HepG2 (cell line): Measurements from ENCODE around the gene PIEZO1. TPM values are rescaled to one million over a fixed set of nuclear protein-coding genes. Genes with fewer than 3 reads are reported as not detected.

ENCODE experiments used
- ATAC-seq: fragments of 200-7000 bp; cut with Tn5 transposase; 3 replicates; pipeline ENCODE4 v1.9.1; 2020; ENCODE audit warnings: mild to moderate bottlenecking, moderate library complexity
- BruUV-seq: library from RNA; stranded (reverse); fragments of 400-500 nt; replicated peaks from 2 replicates; lab custom pipeline; 2021; lab: Mats Ljungman, UMichigan
- CTCF ChIA-PET: fragments of 300-600 bp; formaldehyde crosslinking; extraction: SDS; loops from one replicate; lab custom pipeline; 2021; ENCODE audit warnings: low total read pairs, inconsistent platforms, low intra/inter-chr PET ratio; lab: Yijun Ruan, JAX
- POLR2A ChIA-PET: fragments of 350-600 bp; sonication (Branson Sonifier 250); formaldehyde crosslinking; loops from one replicate; lab custom pipeline; 2020; ENCODE audit warnings: antibody characterized with exemption, inconsistent platforms; lab: Yijun Ruan, JAX
- DNase-seq: peaks from one replicate; pipeline ENCODE4 v3.0.0-alpha.2; 2015; ENCODE audit warnings: low spot score
- FAIRE-seq: peaks from 3 replicates; lab custom pipeline; 2011; peaks lifted over from hg19 to GRCh38; lab: Jason Lieb, UNC
- H2AFZ ChIP-seq: one replicate; pipeline ENCODE4 v1.6.1; 2011; ENCODE audit warnings: low read length, inconsistent platforms
- H3K27ac ChIP-seq: fragments of 300-600 bp; 3 replicates; pipeline ENCODE4 v1.8.0; 2011; ENCODE audit warnings: mixed run types, mild to moderate bottlenecking, mixed read lengths, low read length, inconsistent platforms; ENCODE audit not compliant: insufficient read depth; ENCODE audit errors: extremely low read length
- H3K27me3 ChIP-seq, 2 experiments: fragments of 200-600 bp in 1 of 2; 2 replicates in 1 of 2; 3 replicates in 1 of 2; pipeline versions ENCODE4 v1.6.0 to v1.8.0; 2011; ENCODE audit warnings: low read length in 2 of 2, mild to moderate bottlenecking in 2 of 2, moderate library complexity in 2 of 2, inconsistent platforms in 1 of 2; ENCODE audit not compliant: insufficient read depth in 2 of 2, control insufficient read depth in 1 of 2
- H3K36me3 ChIP-seq, 2 experiments: fragments of 200-600 bp in 1 of 2; replicated peaks in 1 of 2; 2 replicates in 1 of 2; 3 replicates in 1 of 2; pipeline versions ENCODE4 v1.5.1 to v1.8.0; 2011; ENCODE audit warnings: low read length in 2 of 2, inconsistent platforms in 1 of 2; ENCODE audit not compliant: insufficient read depth in 2 of 2, control insufficient read depth in 1 of 2
- H3K4me1 ChIP-seq: 2 replicates; pipeline ENCODE4 v1.5.1; 2012; ENCODE audit warnings: low read length, inconsistent platforms; ENCODE audit not compliant: insufficient read depth
- H3K4me2 ChIP-seq: 2 replicates; pipeline ENCODE4 v1.6.0; 2011; ENCODE audit warnings: low read depth, low read length, inconsistent platforms
- H3K4me3 ChIP-seq, 3 experiments: fragments of 200-600 bp in 1 of 3; sonication (generic), shearing (Covaris generic) in 1 of 3; replicated peaks in 1 of 3; 2 replicates each; pipeline ENCODE4 v1.5.1; 2011 to 2016; ENCODE audit warnings: low read length in 3 of 3, inconsistent platforms in 2 of 3, low read depth in 2 of 3, mild to moderate bottlenecking in 2 of 3, control low read depth in 1 of 3, mixed read lengths in 1 of 3; ENCODE audit not compliant: insufficient read depth in 1 of 3
- H3K79me2 ChIP-seq: one replicate; pipeline ENCODE4 v1.6.1; 2011; ENCODE audit warnings: low read length, inconsistent platforms; ENCODE audit not compliant: insufficient read depth
- H3K9ac ChIP-seq: 2 replicates; pipeline ENCODE4 v1.6.0; 2011; ENCODE audit warnings: mild to moderate bottlenecking, low read depth, low read length, inconsistent platforms; ENCODE audit not compliant: insufficient read depth
- H3K9me3 ChIP-seq: 2 replicates; pipeline ENCODE4 v1.5.1; 2012; ENCODE audit warnings: mild to moderate bottlenecking, low read length
- H4K20me1 ChIP-seq: 2 replicates; pipeline ENCODE4 v1.6.0; 2011; ENCODE audit warnings: inconsistent platforms, mild to moderate bottlenecking, low read length, moderate library complexity; ENCODE audit not compliant: insufficient read depth
- ATF5 ChIP-seq: sonication (generic); formaldehyde crosslinking; IDR thresholded peaks from 2 replicates; pipeline ENCODE4 v1.4.0; 2020; ENCODE audit warnings: mild to moderate bottlenecking, low read depth, missing genetic modification reagents
- IRF9 ChIP-seq: sonication (generic); formaldehyde crosslinking; IDR thresholded peaks from 2 replicates; pipeline ENCODE4 v1.8.0; 2022; ENCODE audit warnings: missing genetic modification reagents, mild to moderate bottlenecking, borderline replicate concordance
- KAT8 ChIP-seq: IDR thresholded peaks from 2 replicates; pipeline ENCODE4 v1.6.1; 2016; ENCODE audit warnings: missing genetic modification reagents, missing compliant biosample characterization
- KLF16 ChIP-seq, 2 experiments: sonication (generic) in 1 of 2; formaldehyde crosslinking in 1 of 2; IDR thresholded peaks; 2 replicates each; pipeline versions ENCODE4 v1.6.1 to v1.8.0; 2016 to 2023; ENCODE audit warnings: missing genetic modification reagents in 2 of 2, missing compliant biosample characterization in 1 of 2
- PBX2 ChIP-seq: IDR thresholded peaks from 2 replicates; pipeline ENCODE4 v1.6.1; 2016; ENCODE audit warnings: control low read depth
- PRDM15 ChIP-seq: sonication (generic); formaldehyde crosslinking; IDR thresholded peaks from 2 replicates; pipeline ENCODE4 v1.4.0; 2020; ENCODE audit warnings: missing genetic modification reagents
- ZKSCAN1 ChIP-seq: fragments of 150-350 bp; IDR thresholded peaks from 2 replicates; pipeline ENCODE4 v1.6.1; 2014; ENCODE audit warnings: low read length
- ZNF136 ChIP-seq: sonication (generic); formaldehyde crosslinking; IDR thresholded peaks from 2 replicates; pipeline ENCODE4 v1.8.1; 2022; ENCODE audit warnings: low read depth, mild to moderate bottlenecking, moderate library complexity, missing genetic modification reagents
- ZNF614 ChIP-seq: IDR thresholded peaks from 2 replicates; pipeline ENCODE4 v1.6.1; 2018; ENCODE audit warnings: missing biosample characterization, missing genetic modification reagents, inconsistent platforms, borderline replicate concordance
- WGBS: methylation state at CpG from one replicate; pipeline ENCODE4 v1.1.6; 2017; ENCODE audit warnings: low lambda C conversion rate; 5-methylcytosine and 5-hydroxymethylcytosine counted together
- in situ Hi-C: cut with HindIII; loops from 2 replicates; pipeline ENCODE4 v1.10.0; 2017; ENCODE audit warnings: low pct_unique_long_range_greater_than_20kb; ENCODE audit not compliant: extremely low pct_ligation_motif_present
- intact Hi-C: fragments of 100-400 bp; cut with micrococcal nuclease; formaldehyde crosslinking; loops from one replicate; pipeline ENCODE4 v1.10.0; 2022; ENCODE audit not compliant: unreplicated experiment
- polyA plus RNA-seq, 8 experiments: library from polyadenylated mRNA; depleted of rRNA in 3 of 8; stranded (reverse) in 7 of 8; unstranded in 1 of 8; fragments of >200 nt; fragmentation: Illumina TruSeq in 4 of 8; extraction: Trizol in 4 of 8; gene quantifications; 2 replicates each; pipeline versions ENCODE4 v1.2.1 to v1.2.3, GENCODE V29; 2011 to 2016; ENCODE audit warnings: low read depth in 4 of 8, missing spikeins in 1 of 8, mixed read lengths in 1 of 8; ENCODE audit not compliant: insufficient read depth in 1 of 8
- total RNA-seq, 5 experiments: library from RNA; depleted of rRNA; stranded (reverse); fragments of >200 nt; fragmentation: Illumina TruSeq; extraction: Trizol; gene quantifications; 2 replicates each; pipeline ENCODE4 v1.2.3, GENCODE V29; 2016; ENCODE audit warnings: low read depth in 1 of 5
- TF ChIP-seq, protein P1 (sequence below): IDR thresholded peaks from 2 replicates; pipeline ENCODE4 v1.6.1; 2016; ENCODE audit warnings: missing compliant biosample characterization, missing genetic modification reagents, borderline replicate concordance
- TF ChIP-seq, protein P2 (sequence below): sonication (generic); formaldehyde crosslinking; IDR thresholded peaks from 2 replicates; pipeline ENCODE4 v1.8.1; 2023; ENCODE audit warnings: missing genetic modification reagents, inconsistent platforms, borderline replicate concordance

Gene PIEZO1
- total and polyA plus RNA-seq, 2 of the 13 experiments (the other 11 are each of a cell fraction or from before 2014, with no cell fraction given), result 67.9 to 85.0 TPM

DNA sequence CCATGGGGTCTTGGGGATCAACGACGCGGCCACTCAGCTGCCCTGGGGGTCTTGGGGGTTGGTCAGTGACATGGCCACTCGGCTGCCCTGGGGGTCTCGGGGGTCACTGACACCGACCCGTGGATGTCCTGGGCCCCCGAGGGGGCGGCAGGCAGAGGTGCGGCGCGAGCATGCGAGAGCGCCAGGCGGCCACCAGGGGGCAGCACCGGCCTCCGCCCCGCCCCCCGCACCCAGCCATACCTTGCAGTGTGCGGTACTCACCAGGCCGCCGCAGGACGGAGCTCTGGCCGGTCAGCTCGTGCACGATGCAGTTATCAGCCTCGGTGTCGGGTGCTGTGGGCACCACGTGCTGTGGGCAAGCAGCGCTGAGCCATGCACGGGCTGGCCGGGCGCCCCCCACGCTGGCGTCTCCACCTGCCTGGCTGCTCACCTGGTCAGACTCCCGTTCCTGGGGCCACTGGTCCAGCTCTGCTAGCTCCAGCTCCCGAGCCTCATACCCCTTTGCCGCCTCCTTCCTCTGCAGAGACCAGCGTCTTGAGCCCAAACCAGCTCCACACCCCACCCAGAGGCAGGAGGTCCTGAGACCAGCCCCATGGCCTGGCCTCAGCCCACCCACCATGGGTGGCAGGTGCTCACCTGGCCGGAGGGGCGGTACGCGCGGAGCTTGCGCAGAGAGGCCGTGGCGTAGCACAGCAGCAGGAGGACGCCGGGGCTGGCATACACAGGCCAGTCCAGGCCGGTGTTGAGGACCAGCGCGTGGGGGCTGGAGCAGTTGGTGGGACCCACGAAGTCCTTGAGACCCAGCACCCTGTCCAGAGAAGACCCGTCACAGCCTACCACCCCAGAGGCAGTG is 47.5 kb downstream of the PIEZO1 start (continued):
- TF ChIP-seq IRF9 (CRISPR knock-in tag) (peak; percentile 86), PBX2 (no peak), KLF16 (CRISPR knock-in tag; IDR thresholded peaks at IDR 0.05) (peak in 1 of 2 experiments; percentile 72; a peak in 1 of 4 replicates), ZNF136 (CRISPR knock-in tag) (no peak)

DNA sequence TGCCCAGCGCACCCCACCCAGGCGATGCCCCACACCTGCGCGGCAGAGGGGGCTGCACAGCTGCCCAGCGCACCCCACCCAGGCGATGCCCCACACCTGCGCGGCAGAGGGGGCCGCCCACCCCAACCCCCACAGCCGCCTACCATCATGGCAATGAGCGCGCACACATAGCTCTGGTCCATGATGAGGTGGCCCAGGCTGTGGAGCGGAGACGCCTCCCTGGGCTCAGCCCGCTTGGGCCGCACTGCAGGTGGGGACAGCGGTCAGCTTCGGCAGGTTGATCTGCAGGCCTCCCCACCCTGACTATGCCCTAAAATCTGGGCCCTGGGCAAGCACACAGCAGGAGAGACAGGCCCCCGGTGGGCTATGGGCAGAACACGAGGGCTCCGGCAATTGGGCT is 48.5 kb downstream of the PIEZO1 start:
- FAIRE-seq, result no peak
- H3K27ac ChIP-seq, result no peak overlapping the region
- no peak overlapping the region for H2AFZ ChIP-seq
- ChIA-PET CTCF (interaction anchor here (2.2 kb wide), 1 partner anchor 121 kb away, joined by 8 read pairs; no protein-coding TSS in a partner anchor), POLR2A (no interaction called here)
- peaks cover 38 to 63% of the 10 kb centered on the region in 2 experiments; a peak in 4 of 5 replicates for H3K36me3 ChIP-seq
- intact Hi-C loops, result no loop called here
- no peaks in the 10 kb centered on the region for H3K4me1 ChIP-seq
- H3K79me2 ChIP-seq, result no peaks in the 10 kb centered on the region
- no peaks in the 10 kb centered on the region for H3K9me3 ChIP-seq
- no peak for DNase-seq
- no peaks in the 10 kb centered on the region; the same call in 1 of the 2 replicates for H4K20me1 ChIP-seq
- no peaks in the 10 kb centered on the region for H3K27me3 ChIP-seq
- no peak overlapping the region for H3K4me2 ChIP-seq
- no TSS peak for BruUV-seq
- 90% methylated on average over 2 of the region's 21 CpGs for WGBS
- no peak for ATAC-seq
- H3K9ac ChIP-seq, result no peak overlapping the region
- in situ Hi-C loops, result no loop called here
- H3K4me3 ChIP-seq, result no peak overlapping the region
- TF ChIP-seq KAT8 (CRISPR knock-in tag) (no peak), PRDM15 (CRISPR knock-in tag) (no peak), ZNF614 (CRISPR knock-in tag) (no peak), ZKSCAN1 (no peak), ATF5 (no peak)
- TF ChIP-seq, protein P1, sequence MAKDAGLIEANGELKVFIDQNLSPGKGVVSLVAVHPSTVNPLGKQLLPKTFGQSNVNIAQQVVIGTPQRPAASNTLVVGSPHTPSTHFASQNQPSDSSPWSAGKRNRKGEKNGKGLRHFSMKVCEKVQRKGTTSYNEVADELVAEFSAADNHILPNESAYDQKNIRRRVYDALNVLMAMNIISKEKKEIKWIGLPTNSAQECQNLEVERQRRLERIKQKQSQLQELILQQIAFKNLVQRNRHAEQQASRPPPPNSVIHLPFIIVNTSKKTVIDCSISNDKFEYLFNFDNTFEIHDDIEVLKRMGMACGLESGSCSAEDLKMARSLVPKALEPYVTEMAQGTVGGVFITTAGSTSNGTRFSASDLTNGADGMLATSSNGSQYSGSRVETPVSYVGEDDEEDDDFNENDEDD, result no peak
- TF ChIP-seq, protein P2, sequence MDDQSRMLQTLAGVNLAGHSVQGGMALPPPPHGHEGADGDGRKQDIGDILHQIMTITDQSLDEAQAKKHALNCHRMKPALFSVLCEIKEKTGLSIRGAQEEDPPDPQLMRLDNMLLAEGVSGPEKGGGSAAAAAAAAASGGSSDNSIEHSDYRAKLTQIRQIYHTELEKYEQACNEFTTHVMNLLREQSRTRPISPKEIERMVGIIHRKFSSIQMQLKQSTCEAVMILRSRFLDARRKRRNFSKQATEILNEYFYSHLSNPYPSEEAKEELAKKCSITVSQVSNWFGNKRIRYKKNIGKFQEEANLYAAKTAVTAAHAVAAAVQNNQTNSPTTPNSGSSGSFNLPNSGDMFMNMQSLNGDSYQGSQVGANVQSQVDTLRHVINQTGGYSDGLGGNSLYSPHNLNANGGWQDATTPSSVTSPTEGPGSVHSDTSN (CRISPR knock-in tag), result no peak
